K562 (cell line): ENCODE measurements around the gene ZEB2. TPM values are rescaled to one million over a fixed set of nuclear protein-coding genes. Genes with fewer than 3 reads are reported as not detected.

Experiments used
- ATAC-seq: fragments of 200-7000 bp; cut with Tn5 transposase; 3 replicates; pipeline ENCODE4 v1.9.1; 2020; ENCODE audit warnings: moderate library complexity
- BruUV-seq: library from RNA; stranded (reverse); fragments of 400-500 nt; replicated peaks from 2 replicates; lab custom pipeline; 2021; lab: Mats Ljungman, UMichigan
- CTCF ChIA-PET: fragments of 300-600 bp; formaldehyde crosslinking; extraction: SDS; loops from one replicate; lab custom pipeline; 2021; ENCODE audit warnings: low intra/inter-chr PET ratio; lab: Yijun Ruan, JAX
- POLR2A ChIA-PET: fragments of 300-600, 350-650 bp; sonication (Branson Sonifier 250); formaldehyde crosslinking; extraction: SDS; loops from one replicate; lab custom pipeline; 2021; ENCODE audit warnings: antibody characterized with exemption, inconsistent platforms; lab: Yijun Ruan, JAX
- DNase-seq, 4 experiments: peaks; one replicate each; pipeline versions ENCODE4 v3.0.0 to v3.0.0-alpha.2; 2011 to 2018; ENCODE audit warnings: low spot score in 3 of 4, mixed read lengths in 3 of 4; ENCODE audit errors: extremely low read depth in 1 of 4
- FAIRE-seq: peaks from 2 replicates; lab custom pipeline; 2011; peaks lifted over from hg19 to GRCh38; lab: Jason Lieb, UNC
- H2AFZ ChIP-seq: 2 replicates; pipeline ENCODE4 v1.6.0; 2011; ENCODE audit warnings: low read depth, low read length, control low read depth, inconsistent platforms
- H3K27ac ChIP-seq: fragments of 200-600 bp; 3 replicates; pipeline ENCODE4 v1.8.0; 2011; ENCODE audit warnings: low read depth, mild to moderate bottlenecking, control low read depth, inconsistent platforms, low read length, moderate library complexity, mixed read lengths; ENCODE audit errors: extremely low read depth
- H3K27me3 ChIP-seq, 2 experiments: fragments of 300-600 bp in 1 of 2; 2 replicates in 1 of 2; 3 replicates in 1 of 2; pipeline versions ENCODE4 v1.6.0 to v1.8.0; 2011; ENCODE audit warnings: inconsistent platforms in 2 of 2, low read length in 2 of 2, mild to moderate bottlenecking in 1 of 2, mixed read lengths in 1 of 2, moderate library complexity in 1 of 2; ENCODE audit not compliant: control insufficient read depth in 2 of 2, insufficient read depth in 2 of 2
- H3K36me3 ChIP-seq: fragments of 300-600 bp; 3 replicates; pipeline ENCODE4 v1.8.0; 2011; ENCODE audit warnings: mild to moderate bottlenecking, low read length, inconsistent platforms; ENCODE audit not compliant: control insufficient read depth, insufficient read depth
- H3K4me1 ChIP-seq, 2 experiments: fragments of 200-600 bp in 1 of 2; replicated peaks in 1 of 2; 2 replicates in 1 of 2; 3 replicates in 1 of 2; pipeline versions ENCODE4 v1.5.1 to v1.8.0; 2011; ENCODE audit warnings: inconsistent platforms in 2 of 2, low read length in 2 of 2, mild to moderate bottlenecking in 1 of 2, mixed read lengths in 1 of 2, moderate library complexity in 1 of 2; ENCODE audit not compliant: control insufficient read depth in 2 of 2, insufficient read depth in 2 of 2
- H3K4me2 ChIP-seq: 2 replicates; pipeline ENCODE4 v1.6.1; 2011; ENCODE audit warnings: low read length, control low read depth, inconsistent platforms, mixed read lengths; ENCODE audit not compliant: insufficient read depth
- H3K4me3 ChIP-seq: fragments of 200-600 bp; sonication (generic), shearing (Covaris generic); 2 replicates; pipeline ENCODE4 v1.5.1; 2016; ENCODE audit warnings: control low read depth, inconsistent platforms
- H3K79me2 ChIP-seq: fragments of 200-600 bp; 3 replicates; pipeline ENCODE4 v1.8.0; 2011; ENCODE audit warnings: low read length, inconsistent platforms; ENCODE audit not compliant: control insufficient read depth, insufficient read depth
- H3K9ac ChIP-seq, 2 experiments: 2 replicates each; pipeline versions ENCODE4 v1.6.0 to v1.6.1; 2011; ENCODE audit warnings: low read depth in 2 of 2, low read length in 2 of 2, control low read depth in 1 of 2, inconsistent platforms in 1 of 2, mild to moderate bottlenecking in 1 of 2, mixed read lengths in 1 of 2; ENCODE audit not compliant: insufficient read depth in 1 of 2
- H3K9me1 ChIP-seq: one replicate; pipeline ENCODE4 v1.6.0; 2011; ENCODE audit warnings: inconsistent platforms, mild to moderate bottlenecking, low read length, moderate library complexity; ENCODE audit not compliant: control insufficient read depth, insufficient read depth
- H3K9me3 ChIP-seq: replicated peaks from 2 replicates; pipeline ENCODE4 v1.5.1; 2011; ENCODE audit warnings: low read depth, low read length, inconsistent platforms; ENCODE audit not compliant: control insufficient read depth, insufficient read depth
- H4K20me1 ChIP-seq: replicated peaks from 2 replicates; pipeline ENCODE4 v1.6.1; 2011; ENCODE audit warnings: low read length, inconsistent platforms, mixed read lengths; ENCODE audit not compliant: control insufficient read depth, insufficient read depth
- AFF4 ChIP-seq: sonication (generic); formaldehyde crosslinking; IDR thresholded peaks from 2 replicates; pipeline ENCODE4 v1.8.0; 2023; ENCODE audit warnings: mild to moderate bottlenecking, missing genetic modification reagents
- BMI1 ChIP-seq: fragments of 150-350 bp; IDR thresholded peaks from 2 replicates; pipeline ENCODE4 v1.6.1; 2014; ENCODE audit warnings: low read length
- CBX2 ChIP-seq: fragments of 200-600 bp; sonication (generic); IDR thresholded peaks from one replicate; pipeline ENCODE4 v1.6.1; 2012; ENCODE audit warnings: mild to moderate bottlenecking, low read length, inconsistent platforms; ENCODE audit not compliant: insufficient read depth, poor library complexity, severe bottlenecking
- CEBPZ ChIP-seq: fragments of 150-350 bp; IDR thresholded peaks from 2 replicates; pipeline ENCODE4 v1.6.1; 2014; ENCODE audit warnings: low read depth, mild to moderate bottlenecking, low read length, borderline replicate concordance
- DPF2 ChIP-seq: fragments of 450-650 bp; IDR thresholded peaks from 2 replicates; pipeline ENCODE4 v1.6.1; 2016
- E4F1 ChIP-seq: fragments of 250-450 bp; sonication (Bioruptor Pico); IDR thresholded peaks from 2 replicates; pipeline ENCODE4 v1.5.0; 2021; ENCODE audit warnings: mild to moderate bottlenecking, borderline replicate concordance
- KLF10 ChIP-seq: fragments of 250-450 bp; sonication (Bioruptor Pico); IDR thresholded peaks from 2 replicates; pipeline ENCODE4 v1.6.1; 2021; ENCODE audit warnings: matching md5 sums
- KLF6 ChIP-seq: fragments of 250-450 bp; sonication (Bioruptor Pico); IDR thresholded peaks from 2 replicates; pipeline ENCODE4 v1.4.0; 2020; ENCODE audit warnings: mild to moderate bottlenecking, moderate library complexity, borderline replicate concordance
- RFX5 ChIP-seq: IDR thresholded peaks from 2 replicates; pipeline ENCODE4 v1.6.1; 2011; ENCODE audit warnings: low read depth, mild to moderate bottlenecking, improper control_type of control experiment, low read length
- ZKSCAN1 ChIP-seq: fragments of 150-350 bp; IDR thresholded peaks from 2 replicates; pipeline ENCODE4 v1.6.1; 2016; ENCODE audit warnings: low read depth, low read length
- ZNF165 ChIP-seq: fragments of 250-450 bp; sonication (Bioruptor Pico); IDR thresholded peaks from 2 replicates; pipeline ENCODE4 v1.4.0; 2020; ENCODE audit warnings: borderline replicate concordance
- ZNF584 ChIP-seq: fragments of 200-800 bp; sonication (Bioruptor generic); IDR thresholded peaks from 2 replicates; pipeline ENCODE4 v1.6.1; 2016; ENCODE audit warnings: low read depth, mild to moderate bottlenecking, missing genetic modification characterization, missing compliant biosample characterization
- in situ Hi-C: fragments of 300-500 bp; cut with MboI; formaldehyde crosslinking; loops from 4 replicates; pipeline ENCODE4 v1.15.0; 2018; ENCODE audit warnings: inconsistent platforms, mixed read lengths
- intact Hi-C: fragments of 100-400 bp; cut with micrococcal nuclease; formaldehyde crosslinking; loops from 2 replicates; pipeline ENCODE4 v1.14.2; 2022
- polyA plus RNA-seq, 8 experiments: library from polyadenylated mRNA; depleted of rRNA in 4 of 8; stranded (reverse) in 5 of 8; unstranded in 3 of 8; fragments of >200 nt; fragmentation: Nextera tagmentation in 2 of 8; fragmentation: Illumina TruSeq in 1 of 8; extraction: Ambion mirVana in 2 of 8; extraction: Trizol in 1 of 8; gene quantifications; 2 replicates each; pipeline versions ENCODE4 v1.2.1 to v1.2.3, GENCODE V29; 2011 to 2014; ENCODE audit warnings: inconsistent platforms in 1 of 8, missing spikeins in 1 of 8
- total RNA-seq, 7 experiments: library from RNA; depleted of rRNA in 6 of 7; stranded (reverse); fragments of >200 nt in 6 of 7; fragmentation: Illumina TruSeq in 2 of 7; extraction: Trizol in 2 of 7; gene quantifications; 2 replicates each; pipeline versions ENCODE4 v1.2.1 to v1.2.3, GENCODE V29; 2011 to 2021; ENCODE audit warnings: low replicate concordance in 1 of 7
- TF ChIP-seq, protein P1 (sequence below): fragments of 250-450 bp; sonication (Bioruptor Pico); IDR thresholded peaks from 2 replicates; pipeline ENCODE4 v1.8.0; 2021; ENCODE audit warnings: borderline replicate concordance, mild to moderate bottlenecking, moderate library complexity; ENCODE audit not compliant: poor library complexity, severe bottlenecking

ZEB2 gene
- total and polyA plus RNA-seq, 9 of the 15 experiments (the other 6 are each of a cell fraction or from before 2014, with no cell fraction given), result 15.1 to 113 (median 72.3) TPM

GRCh38 chr2:144541396-144541795 lies 21.5 kb upstream of the ZEB2 start:
- no peaks in the 10 kb centered on the region for H4K20me1 ChIP-seq
- in situ Hi-C loops, result no loop called here
- CTCF ChIA-PET, result no interaction called here
- TF ChIP-seq DPF2 (no peak), BMI1 (no peak), AFF4 (CRISPR knock-in tag) (no peak), E4F1 (no peak), CEBPZ (no peak), CBX2 (no peak), ZKSCAN1 (no peak), RFX5 (no peak), KLF10 (CRISPR knock-in tag) (no peak), KLF6 (CRISPR knock-in tag) (no peak), ZNF584 (CRISPR knock-in tag) (no peak), ZNF165 (CRISPR knock-in tag) (no peak)
- TF ChIP-seq, protein P1, sequence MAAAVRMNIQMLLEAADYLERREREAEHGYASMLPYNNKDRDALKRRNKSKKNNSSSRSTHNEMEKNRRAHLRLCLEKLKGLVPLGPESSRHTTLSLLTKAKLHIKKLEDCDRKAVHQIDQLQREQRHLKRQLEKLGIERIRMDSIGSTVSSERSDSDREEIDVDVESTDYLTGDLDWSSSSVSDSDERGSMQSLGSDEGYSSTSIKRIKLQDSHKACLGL (CRISPR knock-in tag), result no peak

More at GRCh38 chr2:144541396-144541795, 21.5 kb upstream of the ZEB2 start:
- H3K36me3 ChIP-seq, result no peaks in the 10 kb centered on the region
- ATAC-seq (no peak), DNase-seq (no peak), FAIRE-seq (no peak)
- no peak overlapping the region for H3K4me2 ChIP-seq
- H3K9me3 ChIP-seq, result no peaks in the 10 kb centered on the region
- no peaks in the 10 kb centered on the region for H3K27me3 ChIP-seq
- peak overlapping the region; percentile 28; the same call in 1 of the 2 replicates for H2AFZ ChIP-seq
- H3K4me1 ChIP-seq, result no peaks in the 10 kb centered on the region; a peak in 1 of 5 replicates
- BruUV-seq, result no TSS peak
- no peak overlapping the region for H3K27ac ChIP-seq
- H3K9me1 ChIP-seq, result no peaks in the 10 kb centered on the region
- no peaks in the 10 kb centered on the region for H3K79me2 ChIP-seq
- intact Hi-C loops, result no loop called here
- POLR2A ChIA-PET, result interaction anchor here (1.2 to 1.7 kb wide), 2 partner anchors 12 to 15 kb away, joined by 3 to 6 read pairs; no protein-coding TSS in a partner anchor
- no peak overlapping the region for H3K4me3 ChIP-seq
- no peak overlapping the region for H3K9ac ChIP-seq
